B cell (primary cell): Measurements from ENCODE around the gene GANAB. TPM values are rescaled to one million over a fixed set of nuclear protein-coding genes. Genes with fewer than 3 reads are reported as not detected.
"Not testable (repeated sequence)": the region's sequence is repeated elsewhere in the genome, so short reads cannot be mapped to it uniquely, and the experiment has no call there.

Source experiments
- ATAC-seq: fragments of 200-7000 bp; cut with Tn5 transposase; one replicate; pipeline ENCODE4 v1.10.0; 2021; ENCODE audit warnings: low read depth, mild to moderate bottlenecking, moderate number of reproducible peaks, moderate library complexity
- CTCF ChIA-PET: fragments of 350-600 bp; sonication (Branson Sonifier 250); formaldehyde crosslinking; loops from one replicate; lab custom pipeline; 2021; ENCODE audit warnings: antibody characterized with exemption, inconsistent platforms; lab: Charles Lee
- POLR2A ChIA-PET: fragments of 350-600 bp; sonication (Branson Sonifier 250); formaldehyde crosslinking; loops from one replicate; lab custom pipeline; 2021; ENCODE audit warnings: antibody characterized with exemption; lab: Charles Lee
- DNase-seq: peaks from one replicate; pipeline ENCODE4 v3.0.0; 2013
- H2AFZ ChIP-seq: 2 replicates; pipeline ENCODE4 v1.6.1; 2012; ENCODE audit warnings: mild to moderate bottlenecking, low read depth, low read length; ENCODE audit not compliant: insufficient read depth, poor library complexity, severe bottlenecking
- H3K27ac ChIP-seq, 2 donors: 1 replicate in 1 of 2; 2 replicates in 1 of 2; pipeline ENCODE4 v1.5.1; 2012 to 2013; ENCODE audit warnings: low read length in 2 of 2, mild to moderate bottlenecking in 2 of 2, moderate library complexity in 1 of 2
- H3K27me3 ChIP-seq, 4 experiments: fragments of 200-600 bp in 1 of 4; sonication (generic) in 1 of 4; replicated peaks in 1 of 4; 1 replicate in 2 of 4; 2 replicates in 2 of 4; pipeline versions ENCODE4 v1.6.1 to v1.7.0; 2013 to 2016; ENCODE audit warnings: low read length in 3 of 4, mild to moderate bottlenecking in 2 of 4, mixed read lengths in 1 of 4, moderate library complexity in 1 of 4; ENCODE audit not compliant: insufficient read depth in 4 of 4, control insufficient read depth in 3 of 4; ENCODE audit errors: control extremely low read depth in 1 of 4
- H3K36me3 ChIP-seq, 2 experiments: replicated peaks in 1 of 2; 1 replicate in 1 of 2; 2 replicates in 1 of 2; pipeline versions ENCODE4 v1.6.1 to v1.7.1; 2013; ENCODE audit warnings: low read length in 1 of 2; ENCODE audit not compliant: insufficient read depth in 2 of 2, control insufficient read depth in 1 of 2; ENCODE audit errors: control extremely low read depth in 1 of 2, extremely low read depth in 1 of 2
- H3K4me1 ChIP-seq, 2 donors: fragments of 200-600 bp in 1 of 2; sonication (generic) in 1 of 2; 1 replicate in 1 of 2; 2 replicates in 1 of 2; pipeline versions ENCODE4 v1.5.1 to v1.6.1; 2013 to 2017; ENCODE audit warnings: low read length in 2 of 2; ENCODE audit not compliant: control insufficient read depth in 2 of 2, insufficient read depth in 2 of 2
- H3K4me2 ChIP-seq: replicated peaks from 2 replicates; pipeline ENCODE3; 2012; ENCODE audit warnings: mild to moderate bottlenecking, low read depth, low read length; ENCODE audit not compliant: poor library complexity, severe bottlenecking
- H3K4me3 ChIP-seq, 5 experiments: fragments of 200-600 bp in 1 of 5; sonication (generic) in 1 of 5; 1 replicate in 3 of 5; 2 replicates in 2 of 5; pipeline versions ENCODE4 v1.5.1 to v1.7.0; 2011 to 2016; ENCODE audit warnings: low read length in 4 of 5, mild to moderate bottlenecking in 4 of 5, low read depth in 2 of 5, control low read depth in 1 of 5, moderate library complexity in 1 of 5; ENCODE audit not compliant: insufficient read depth in 1 of 5; ENCODE audit errors: control extremely low read depth in 1 of 5, extremely low read depth in 1 of 5
- H3K79me2 ChIP-seq: fragments of 200-600 bp; sonication (generic); one replicate; pipeline ENCODE4 v1.6.0; 2016; ENCODE audit warnings: low read length; ENCODE audit not compliant: control insufficient read depth, insufficient read depth
- H3K9ac ChIP-seq: fragments of 200-600 bp; sonication (generic); 2 replicates; pipeline ENCODE4 v1.6.1; 2017; ENCODE audit warnings: mild to moderate bottlenecking, low read length, moderate library complexity
- H3K9me3 ChIP-seq, 3 donors: one replicate each; pipeline versions ENCODE4 v1.6.1 to v1.7.1; 2013; ENCODE audit warnings: low read length in 2 of 3; ENCODE audit not compliant: control insufficient read depth in 2 of 3, insufficient read depth in 1 of 3; ENCODE audit errors: control extremely low read depth in 1 of 3
- H4K20me1 ChIP-seq: 2 replicates; pipeline ENCODE4 v1.6.0; 2012; ENCODE audit warnings: mild to moderate bottlenecking, low read length; ENCODE audit not compliant: insufficient read depth, control insufficient read depth, poor library complexity, severe bottlenecking
- H3K27ac Mint-ChIP-seq: one replicate; pipeline ENCODE4 v1.8.0; 2021; ENCODE audit warnings: mixed read lengths
- H3K27me3 Mint-ChIP-seq: one replicate; pipeline ENCODE4 v1.8.0; 2021; ENCODE audit warnings: mixed read lengths
- H3K4me1 Mint-ChIP-seq: one replicate; pipeline ENCODE4 v1.8.0; 2021; ENCODE audit warnings: mixed read lengths
- H3K4me3 Mint-ChIP-seq: one replicate; pipeline ENCODE4 v1.8.0; 2021; ENCODE audit warnings: mixed read lengths
- H3K9me3 Mint-ChIP-seq: one replicate; pipeline ENCODE4 v1.8.0; 2022; ENCODE audit warnings: mixed read lengths; ENCODE audit not compliant: insufficient read depth
- EZH2 ChIP-seq: IDR thresholded peaks from 2 replicates; pipeline ENCODE4 v1.6.1; 2012; ENCODE audit warnings: borderline replicate concordance, low read depth, mild to moderate bottlenecking, moderate library complexity, low read length; ENCODE audit not compliant: insufficient read depth, poor library complexity, severe bottlenecking
- WGBS: methylation state at CpG from one replicate; pipeline ENCODE4 v1.1.5; 2013; ENCODE audit warnings: missing lambda C conversion rate; ENCODE audit not compliant: insufficient coverage; 5-methylcytosine and 5-hydroxymethylcytosine counted together
- intact Hi-C: fragments of 100-400 bp; cut with micrococcal nuclease; formaldehyde crosslinking; loops from one replicate; pipeline ENCODE4 v1.10.0; 2022
- polyA plus RNA-seq: library from polyadenylated mRNA; depleted of rRNA; stranded (reverse); fragments of >200 nt; gene quantifications from 2 replicates; pipeline ENCODE4 v1.2.3, GENCODE V29; 2012
- total RNA-seq, 2 donors: library from RNA; stranded (reverse); fragments of 120-200 nt in 1 of 2; gene quantifications; 1 replicate in 1 of 2; 2 replicates in 1 of 2; pipeline versions ENCODE4 v1.2.3 to v1.2.4, GENCODE V29; 2013 to 2022
- TF ChIP-seq, protein P1 (sequence below): fragments of 200-600 bp; IDR thresholded peaks from one replicate; pipeline ENCODE4 v1.8.0; 2022; ENCODE audit warnings: antibody characterized with exemption, mild to moderate bottlenecking

The GANAB gene
- total and polyA plus RNA-seq, 2 donors (not counting 1 experiment from before 2014, with no cell fraction given): 98.7 to 204 TPM

DNA sequence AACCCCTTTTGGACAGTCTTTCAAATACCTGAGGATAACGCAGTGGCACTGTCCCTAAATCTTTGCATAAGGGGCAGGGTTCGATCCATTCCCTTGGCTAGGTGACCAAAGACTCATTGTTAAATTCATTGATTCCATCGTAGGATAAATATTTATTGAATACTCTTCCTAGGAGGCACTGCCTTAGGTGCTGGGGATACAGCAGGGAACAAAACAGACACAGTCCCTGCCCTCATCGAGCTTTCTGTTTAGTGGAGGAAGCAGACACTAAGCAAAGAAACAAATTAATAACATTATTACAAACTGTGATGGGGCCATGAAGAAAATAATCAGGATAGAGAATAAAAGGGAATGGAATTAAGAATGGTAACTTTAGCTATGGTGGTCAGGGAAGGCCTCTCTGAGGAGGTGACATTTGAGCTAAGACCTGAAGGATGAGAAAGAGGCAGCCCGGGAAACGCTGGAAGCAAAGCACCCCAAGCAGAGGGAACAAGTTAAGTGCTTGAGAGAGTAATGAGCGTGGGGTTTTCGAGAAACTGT lies 25.3 kb downstream of the GANAB start:
- DNase-seq (no peak), ATAC-seq (no peak)
- H3K79me2 ChIP-seq: peaks cover 23% of the 10 kb centered on the region
- H3K27me3 Mint-ChIP-seq: no peaks in the 10 kb centered on the region
- peak overlapping the region; percentile 95 for H3K27ac Mint-ChIP-seq
- H3K4me2 ChIP-seq: peak overlapping the region; percentile 92
- H2AFZ ChIP-seq: peak overlapping the region; percentile 85
- ChIA-PET CTCF (interaction anchor here (0.7 to 4.4 kb wide), 12 partner anchors 8 to 260 kb away, joined by 3 to 35 read pairs (median 5); partner anchors contain the start of genes EML3, LBHD1, ROM1 and SLC3A2), POLR2A (interaction anchor here (0.6 to 3.6 kb wide), 12 partner anchors 18 to 1689 kb away, joined by 3 to 33 read pairs (median 8); partner anchors contain the start of genes C11orf98, CSKMT, EEF1G and INTS5)
- H3K9me3 Mint-ChIP-seq: no peaks in the 10 kb centered on the region
- peak overlapping the region; percentile 80 to 93 (median 88) for H3K4me3 ChIP-seq
- peaks cover 11% of the 10 kb centered on the region for H4K20me1 ChIP-seq
- H3K27me3 ChIP-seq: no peaks in the 10 kb centered on the region
- H3K4me3 Mint-ChIP-seq: peak overlapping the region; percentile 98
- no peaks in the 10 kb centered on the region for H3K9me3 ChIP-seq
- no peak for TF ChIP-seq EZH2
- TF ChIP-seq, protein P1, sequence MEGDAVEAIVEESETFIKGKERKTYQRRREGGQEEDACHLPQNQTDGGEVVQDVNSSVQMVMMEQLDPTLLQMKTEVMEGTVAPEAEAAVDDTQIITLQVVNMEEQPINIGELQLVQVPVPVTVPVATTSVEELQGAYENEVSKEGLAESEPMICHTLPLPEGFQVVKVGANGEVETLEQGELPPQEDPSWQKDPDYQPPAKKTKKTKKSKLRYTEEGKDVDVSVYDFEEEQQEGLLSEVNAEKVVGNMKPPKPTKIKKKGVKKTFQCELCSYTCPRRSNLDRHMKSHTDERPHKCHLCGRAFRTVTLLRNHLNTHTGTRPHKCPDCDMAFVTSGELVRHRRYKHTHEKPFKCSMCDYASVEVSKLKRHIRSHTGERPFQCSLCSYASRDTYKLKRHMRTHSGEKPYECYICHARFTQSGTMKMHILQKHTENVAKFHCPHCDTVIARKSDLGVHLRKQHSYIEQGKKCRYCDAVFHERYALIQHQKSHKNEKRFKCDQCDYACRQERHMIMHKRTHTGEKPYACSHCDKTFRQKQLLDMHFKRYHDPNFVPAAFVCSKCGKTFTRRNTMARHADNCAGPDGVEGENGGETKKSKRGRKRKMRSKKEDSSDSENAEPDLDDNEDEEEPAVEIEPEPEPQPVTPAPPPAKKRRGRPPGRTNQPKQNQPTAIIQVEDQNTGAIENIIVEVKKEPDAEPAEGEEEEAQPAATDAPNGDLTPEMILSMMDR: no peak
- peak overlapping the region; percentile 93 for H3K9ac ChIP-seq
- peak overlapping the region; percentile 88 to 98 for H3K27ac ChIP-seq
- intact Hi-C loops: no loop called here
- H3K4me1 Mint-ChIP-seq: peaks cover 23% of the 10 kb centered on the region
- 18% methylated on average over 5 of the region's 8 CpGs for WGBS
- peaks cover 1 to 28% of the 10 kb centered on the region in 2 experiments for H3K36me3 ChIP-seq
- peaks cover 11 to 19% of the 10 kb centered on the region in 2 donors for H3K4me1 ChIP-seq

DNA sequence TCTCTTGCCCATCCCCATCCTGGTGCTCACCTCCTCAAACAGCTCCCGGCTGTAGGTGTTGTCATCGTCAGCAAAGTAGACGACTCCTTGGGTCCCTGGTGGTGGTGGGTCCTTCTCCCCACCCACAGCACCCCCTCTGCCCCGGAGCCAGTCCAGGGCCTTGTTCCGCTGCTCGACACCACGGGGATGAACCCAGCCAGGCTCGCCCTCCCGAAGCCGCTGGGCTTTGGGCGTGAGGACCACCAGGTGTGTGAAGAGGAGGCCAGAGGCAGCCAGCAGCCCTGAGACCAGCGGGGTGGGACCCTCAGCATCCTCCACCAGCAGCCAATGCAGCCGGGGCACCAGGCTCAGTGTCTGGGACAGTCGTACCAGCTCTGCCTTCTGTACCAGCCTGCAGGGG lies 29.5 kb downstream of the GANAB start:
- H3K9ac ChIP-seq, H3K27me3 Mint-ChIP-seq, H3K4me3 ChIP-seq, H3K4me2 ChIP-seq, ATAC-seq, POLR2A ChIA-PET, H3K27me3 ChIP-seq, intact Hi-C loops, H3K9me3 ChIP-seq, DNase-seq, H3K9me3 Mint-ChIP-seq, H2AFZ ChIP-seq, H3K27ac Mint-ChIP-seq, H3K27ac ChIP-seq, H3K4me3 Mint-ChIP-seq, CTCF ChIA-PET: not testable (repeated sequence)
- peaks cover 21% of the 10 kb centered on the region for H3K4me1 Mint-ChIP-seq
- 97% methylated on average over 6 of the region's 14 CpGs for WGBS
- peaks cover 11 to 20% of the 10 kb centered on the region in 2 donors for H3K4me1 ChIP-seq
- H3K79me2 ChIP-seq: peaks cover 36% of the 10 kb centered on the region
- H3K36me3 ChIP-seq: peaks cover 0 to 19% of the 10 kb centered on the region in 2 experiments
- peaks cover 11% of the 10 kb centered on the region for H4K20me1 ChIP-seq
